ENCODE measurements around the gene FKBP14. TPM values are rescaled to one million over a fixed set of nuclear protein-coding genes. Genes with fewer than 3 reads are reported as not detected.
A peak's percentile ranks its signal among the peaks of the same experiment; 100 is the strongest.
"Not testable (repeated sequence)": the region's sequence is repeated elsewhere in the genome, so short reads cannot be mapped to it uniquely, and the experiment has no call there.

The FKBP14 gene
- total and polyA plus RNA-seq, 12 donors = 3.0 to 16.0 (median 13.1) TPM

GRCh38 chr7:30065746-30066145 is 39.2 kb upstream of the FKBP14 start:
- H3K9me3 ChIP-seq = no peaks in the 10 kb centered on the region
- TF ChIP-seq, protein P1, sequence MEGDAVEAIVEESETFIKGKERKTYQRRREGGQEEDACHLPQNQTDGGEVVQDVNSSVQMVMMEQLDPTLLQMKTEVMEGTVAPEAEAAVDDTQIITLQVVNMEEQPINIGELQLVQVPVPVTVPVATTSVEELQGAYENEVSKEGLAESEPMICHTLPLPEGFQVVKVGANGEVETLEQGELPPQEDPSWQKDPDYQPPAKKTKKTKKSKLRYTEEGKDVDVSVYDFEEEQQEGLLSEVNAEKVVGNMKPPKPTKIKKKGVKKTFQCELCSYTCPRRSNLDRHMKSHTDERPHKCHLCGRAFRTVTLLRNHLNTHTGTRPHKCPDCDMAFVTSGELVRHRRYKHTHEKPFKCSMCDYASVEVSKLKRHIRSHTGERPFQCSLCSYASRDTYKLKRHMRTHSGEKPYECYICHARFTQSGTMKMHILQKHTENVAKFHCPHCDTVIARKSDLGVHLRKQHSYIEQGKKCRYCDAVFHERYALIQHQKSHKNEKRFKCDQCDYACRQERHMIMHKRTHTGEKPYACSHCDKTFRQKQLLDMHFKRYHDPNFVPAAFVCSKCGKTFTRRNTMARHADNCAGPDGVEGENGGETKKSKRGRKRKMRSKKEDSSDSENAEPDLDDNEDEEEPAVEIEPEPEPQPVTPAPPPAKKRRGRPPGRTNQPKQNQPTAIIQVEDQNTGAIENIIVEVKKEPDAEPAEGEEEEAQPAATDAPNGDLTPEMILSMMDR (IDR thresholded peaks at IDR 0.05) = no peak
- DNase-seq = no peak
- WGBS, 2 donors = 86 to 90% methylated on average over 3 of the region's 3 CpGs
- peaks cover 0 to 60% (median 7%) of the 10 kb centered on the region in 9 donors for H3K36me3 ChIP-seq
- intact Hi-C loops (cut with DNase I) = loop anchor here in 7 of 10 donors (5.0 to 10.0 kb wide), 4 partner anchors 121 to 321 kb away; no protein-coding TSS in a partner anchor
- peaks cover 0 to 25% (median 8%) of the 10 kb centered on the region in 9 donors for H3K4me1 ChIP-seq
- H3K27me3 ChIP-seq = no peaks in the 10 kb centered on the region
- no peak for ATAC-seq
- H3K4me3 ChIP-seq = no peak overlapping the region
- no peak overlapping the region for H3K27ac ChIP-seq

DNA sequence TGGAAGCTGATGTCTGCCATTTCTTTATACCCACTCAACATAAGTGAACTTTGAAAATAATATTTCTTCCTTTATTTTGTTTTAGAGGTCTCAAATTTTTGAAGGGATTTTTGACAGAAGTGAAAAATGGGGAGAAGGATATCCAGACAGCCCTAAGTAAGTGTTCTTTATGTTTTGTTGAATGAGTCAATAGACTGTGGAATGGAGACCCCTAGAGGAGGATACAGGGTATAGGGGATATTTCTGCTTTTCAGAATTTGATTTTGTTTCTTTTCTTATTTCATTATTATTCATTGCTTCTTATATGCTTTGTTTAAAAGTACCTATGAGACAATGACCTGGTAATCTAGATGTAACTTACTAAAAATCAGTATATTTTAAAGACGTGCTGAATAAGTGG is 36.1 kb upstream of the FKBP14 start:
- H3K4me1 ChIP-seq = peaks cover 0 to 1% (median 0%) of the 10 kb centered on the region in 9 donors
- TF ChIP-seq, protein P1 (IDR thresholded peaks at IDR 0.05) = peak; percentile 28 to 70 (median 63)
- ATAC-seq (peak in 5 of 8 donors; percentile 63 to 78 (median 73)), DNase-seq (no peak)
- peaks cover 0 to 67% (median 7%) of the 10 kb centered on the region in 9 donors for H3K36me3 ChIP-seq
- H3K4me3 ChIP-seq = no peak overlapping the region
- WGBS, 2 donors = 77 to 81% methylated on average over 1 of the region's 1 CpG
- H3K27ac ChIP-seq = no peak overlapping the region
- no peaks in the 10 kb centered on the region for H3K27me3 ChIP-seq
- intact Hi-C loops (cut with DNase I) = loop anchor here in 6 of 10 donors (10.0 kb wide), 3 partner anchors 118 to 318 kb away; no protein-coding TSS in a partner anchor
- no peaks in the 10 kb centered on the region for H3K9me3 ChIP-seq

GRCh38 chr7:30061786-30062185 is 35.3 kb upstream of the FKBP14 start:
- peaks cover 0 to 70% (median 7%) of the 10 kb centered on the region in 9 donors for H3K36me3 ChIP-seq
- TF ChIP-seq, protein P1 (IDR thresholded peaks at IDR 0.05) = peak; percentile 20 to 65 (median 53)
- not testable (repeated sequence) for H3K4me3 ChIP-seq, H3K9me3 ChIP-seq, H3K4me1 ChIP-seq, DNase-seq, H3K27ac ChIP-seq, H3K27me3 ChIP-seq
- peak in 7 of 8 donors; percentile 64 to 86 (median 78) for ATAC-seq
- 24 to 28% methylated on average over 3 of the region's 3 CpGs for WGBS, 2 donors
- intact Hi-C loops (cut with DNase I) = loop anchor here in 6 of 10 donors (10.0 kb wide), 3 partner anchors 117 to 317 kb away; no protein-coding TSS in a partner anchor

DNA sequence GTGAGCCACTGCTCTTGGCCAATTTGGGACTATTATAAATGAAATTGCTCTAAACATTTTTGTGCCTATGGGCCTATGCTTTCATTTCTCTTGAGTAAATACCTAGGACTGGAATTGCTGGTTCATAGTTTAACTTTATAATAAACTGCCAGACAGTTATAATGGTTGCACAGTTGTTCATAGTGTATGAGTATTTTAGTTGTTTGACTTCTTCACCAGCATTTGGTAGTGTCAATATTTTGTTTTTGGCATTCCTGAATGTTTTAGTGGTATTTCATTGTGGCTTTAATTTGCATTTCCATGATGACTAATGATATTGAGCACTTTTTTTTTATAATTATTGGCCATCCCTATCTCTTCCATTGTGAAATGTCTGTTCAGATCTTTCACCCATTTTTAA is 31.2 kb upstream of the FKBP14 start:
- Histone ChIP-seq H3K4me3 (no peak overlapping the region), H3K9me3 (no peaks in the 10 kb centered on the region), H3K27ac (no peak overlapping the region), H3K4me1 (no peaks in the 10 kb centered on the region), H3K27me3 (no peaks in the 10 kb centered on the region), H3K36me3 (peaks cover 0 to 75% (median 16%) of the 10 kb centered on the region in 9 donors)
- ATAC-seq = no peak
- TF ChIP-seq, protein P1 (IDR thresholded peaks at IDR 0.05) = no peak
- intact Hi-C loops (cut with DNase I) = loop anchor here in 1 of 10 donors (10.0 kb wide), 1 partner anchor 303 kb away; no protein-coding TSS in a partner anchor
- no peak for DNase-seq
